Astrocyte (in vitro differentiated cells and primary cell): ENCODE results near the gene POLR3F. TPM values are rescaled to one million over a fixed set of nuclear protein-coding genes. Genes with fewer than 3 reads are reported as not detected.

ENCODE experiments used
- DNase-seq: peaks from one replicate; pipeline ENCODE4 v3.0.0-alpha.2; 2010; ENCODE audit warnings: low read depth
- FAIRE-seq: peaks from 2 replicates; lab custom pipeline; 2011; peaks lifted over from hg19 to GRCh38; lab: Jason Lieb, UNC
- H2AFZ ChIP-seq: 2 replicates; pipeline ENCODE4 v1.6.0; 2012; ENCODE audit warnings: low read depth, low read length, inconsistent platforms
- H3K27ac ChIP-seq: 2 replicates; pipeline ENCODE4 v1.5.1; 2011; ENCODE audit warnings: low read depth, low read length, inconsistent platforms
- H3K27me3 ChIP-seq: 2 replicates; pipeline ENCODE4 v1.6.0; 2011; ENCODE audit warnings: low read length, inconsistent platforms; ENCODE audit not compliant: insufficient read depth
- H3K36me3 ChIP-seq: 2 replicates; pipeline ENCODE4 v1.5.1; 2011; ENCODE audit warnings: low read length, inconsistent platforms; ENCODE audit not compliant: insufficient read depth
- H3K4me1 ChIP-seq: 2 replicates; pipeline ENCODE4 v1.5.1; 2011; ENCODE audit warnings: low read length, inconsistent platforms; ENCODE audit not compliant: insufficient read depth
- H3K4me2 ChIP-seq: 2 replicates; pipeline ENCODE4 v1.6.0; 2012; ENCODE audit warnings: low read length, inconsistent platforms
- H3K4me3 ChIP-seq: 2 replicates; pipeline ENCODE4 v1.5.1; 2011; ENCODE audit warnings: low read depth, mild to moderate bottlenecking, low read length, inconsistent platforms; ENCODE audit not compliant: insufficient read depth
- H3K79me2 ChIP-seq: 2 replicates; pipeline ENCODE4 v1.6.0; 2012; ENCODE audit warnings: mild to moderate bottlenecking, low read length, inconsistent platforms; ENCODE audit not compliant: insufficient read depth
- H3K9ac ChIP-seq: 2 replicates; pipeline ENCODE4 v1.6.0; 2012; ENCODE audit warnings: mild to moderate bottlenecking, low read length, inconsistent platforms
- H3K9me3 ChIP-seq: 2 replicates; pipeline ENCODE4 v1.5.1; 2012; ENCODE audit warnings: low read depth, mild to moderate bottlenecking, low read length, inconsistent platforms; ENCODE audit not compliant: insufficient read depth
- H4K20me1 ChIP-seq: 2 replicates; pipeline ENCODE4 v1.6.0; 2012; ENCODE audit warnings: low read length, inconsistent platforms; ENCODE audit not compliant: insufficient read depth
- H3K27ac Mint-ChIP-seq: one replicate; pipeline ENCODE4 v1.8.0; 2021; ENCODE audit warnings: mild to moderate bottlenecking, mixed read lengths; ENCODE audit not compliant: unreplicated experiment
- H3K27me3 Mint-ChIP-seq: one replicate; pipeline ENCODE4 v1.8.0; 2021; ENCODE audit warnings: low read depth, mixed read lengths; ENCODE audit not compliant: unreplicated experiment
- H3K36me3 Mint-ChIP-seq: one replicate; pipeline ENCODE4 v1.8.0; 2021; ENCODE audit warnings: low read depth, mixed read lengths; ENCODE audit not compliant: unreplicated experiment
- H3K4me1 Mint-ChIP-seq: one replicate; pipeline ENCODE4 v1.8.0; 2021; ENCODE audit warnings: low read depth, mixed read lengths; ENCODE audit not compliant: unreplicated experiment
- H3K4me3 Mint-ChIP-seq: one replicate; pipeline ENCODE4 v1.8.0; 2021; ENCODE audit warnings: mild to moderate bottlenecking, moderate library complexity, mixed read lengths; ENCODE audit not compliant: unreplicated experiment
- H3K9me3 Mint-ChIP-seq: one replicate; pipeline ENCODE4 v1.8.0; 2021; ENCODE audit warnings: mild to moderate bottlenecking, mixed read lengths; ENCODE audit not compliant: unreplicated experiment
- EZH2 ChIP-seq: IDR thresholded peaks from 2 replicates; pipeline ENCODE4 v1.6.1; 2012; ENCODE audit warnings: mild to moderate bottlenecking, low read length, inconsistent platforms; ENCODE audit not compliant: insufficient read depth
- total RNA-seq: library from RNA; stranded (reverse); gene quantifications from 2 replicates; pipeline ENCODE4 v1.2.1, GENCODE V29; 2021
- TF ChIP-seq, protein P1 (sequence below): IDR thresholded peaks from 2 replicates; pipeline ENCODE4 v1.5.1; 2011; ENCODE audit warnings: low read depth, mild to moderate bottlenecking, inconsistent platforms, low read length, moderate library complexity; ENCODE audit not compliant: insufficient read depth

Gene POLR3F
- total RNA-seq, 1 donor from 2014 or later, result 12.8 TPM

DNA sequence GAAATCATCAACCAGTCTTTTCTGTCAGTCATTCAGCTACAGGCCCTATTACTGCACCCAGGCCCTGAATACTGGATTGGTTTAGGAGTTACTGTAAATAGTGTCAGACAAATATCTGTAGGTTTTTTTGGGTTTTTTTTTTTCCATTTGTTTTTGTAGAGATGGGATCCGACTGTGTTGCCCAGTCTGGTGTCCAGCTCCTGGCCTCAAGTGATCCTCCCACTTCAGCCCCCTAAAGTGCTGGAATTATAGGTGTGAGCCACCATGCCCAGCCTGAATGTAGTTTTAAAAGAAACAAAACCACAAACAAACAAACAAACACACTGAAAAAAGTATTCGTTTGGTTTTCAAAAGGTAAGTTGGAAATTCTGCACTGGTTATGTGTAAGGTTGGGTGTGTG lies 40.0 kb upstream of the POLR3F start:
- Mint-ChIP-seq H3K27me3 (no peaks in the 10 kb centered on the region), H3K27ac (no peak overlapping the region), H3K4me3 (no peak overlapping the region), H3K4me1 (no peaks in the 10 kb centered on the region), H3K36me3 (no peaks in the 10 kb centered on the region), H3K9me3 (no peaks in the 10 kb centered on the region)
- no peak overlapping the region for H2AFZ ChIP-seq
- H3K36me3 ChIP-seq, result peaks cover 2% of the 10 kb centered on the region
- no peak for FAIRE-seq
- H3K4me3 ChIP-seq, result no peak overlapping the region
- no peaks in the 10 kb centered on the region for H3K79me2 ChIP-seq
- H3K4me1 ChIP-seq, result no peaks in the 10 kb centered on the region
- no peak for TF ChIP-seq EZH2
- TF ChIP-seq, protein P1, sequence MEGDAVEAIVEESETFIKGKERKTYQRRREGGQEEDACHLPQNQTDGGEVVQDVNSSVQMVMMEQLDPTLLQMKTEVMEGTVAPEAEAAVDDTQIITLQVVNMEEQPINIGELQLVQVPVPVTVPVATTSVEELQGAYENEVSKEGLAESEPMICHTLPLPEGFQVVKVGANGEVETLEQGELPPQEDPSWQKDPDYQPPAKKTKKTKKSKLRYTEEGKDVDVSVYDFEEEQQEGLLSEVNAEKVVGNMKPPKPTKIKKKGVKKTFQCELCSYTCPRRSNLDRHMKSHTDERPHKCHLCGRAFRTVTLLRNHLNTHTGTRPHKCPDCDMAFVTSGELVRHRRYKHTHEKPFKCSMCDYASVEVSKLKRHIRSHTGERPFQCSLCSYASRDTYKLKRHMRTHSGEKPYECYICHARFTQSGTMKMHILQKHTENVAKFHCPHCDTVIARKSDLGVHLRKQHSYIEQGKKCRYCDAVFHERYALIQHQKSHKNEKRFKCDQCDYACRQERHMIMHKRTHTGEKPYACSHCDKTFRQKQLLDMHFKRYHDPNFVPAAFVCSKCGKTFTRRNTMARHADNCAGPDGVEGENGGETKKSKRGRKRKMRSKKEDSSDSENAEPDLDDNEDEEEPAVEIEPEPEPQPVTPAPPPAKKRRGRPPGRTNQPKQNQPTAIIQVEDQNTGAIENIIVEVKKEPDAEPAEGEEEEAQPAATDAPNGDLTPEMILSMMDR, result no peak
- H3K9ac ChIP-seq, result no peak overlapping the region
- no peaks in the 10 kb centered on the region for H3K9me3 ChIP-seq
- H3K4me2 ChIP-seq, result no peak overlapping the region
- no peak overlapping the region for H3K27ac ChIP-seq
- no peak for DNase-seq
- H4K20me1 ChIP-seq, result no peaks in the 10 kb centered on the region
- no peaks in the 10 kb centered on the region for H3K27me3 ChIP-seq

DNA sequence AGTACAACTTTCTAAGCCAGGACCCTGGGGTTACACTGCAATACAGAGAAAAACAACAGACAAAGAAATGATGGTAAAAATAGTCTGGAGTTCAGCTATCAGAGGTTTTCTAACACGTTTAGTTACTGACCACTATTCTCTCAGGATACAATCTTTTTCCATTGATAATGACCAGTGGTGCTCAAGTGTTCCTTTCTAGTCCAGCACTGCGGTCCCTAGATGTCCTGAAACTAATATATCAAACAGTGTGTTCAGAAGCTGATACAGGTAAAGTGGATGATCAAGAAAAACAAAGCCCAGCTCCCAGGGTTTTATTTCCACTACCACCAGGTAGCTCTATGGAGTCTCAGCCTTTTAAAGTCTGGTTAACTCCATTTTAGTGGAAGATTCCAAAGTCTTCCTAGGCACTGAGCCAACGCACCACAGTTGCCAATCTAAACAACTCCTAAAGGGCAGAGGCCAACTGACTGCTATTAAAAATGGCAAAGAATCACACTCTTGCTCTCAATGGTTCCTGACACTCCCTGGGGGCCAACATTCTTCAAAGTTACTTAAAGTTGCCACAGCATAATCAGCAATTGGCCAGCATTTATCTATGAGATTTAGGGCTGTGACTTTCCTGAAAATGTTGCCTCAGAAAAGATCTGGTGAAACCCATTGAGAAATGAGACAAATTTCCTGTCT lies 38.6 kb upstream of the POLR3F start:
- no peaks in the 10 kb centered on the region for H3K79me2 ChIP-seq
- TF ChIP-seq EZH2, result no peak
- TF ChIP-seq, protein P1, result no peak
- H3K9me3 Mint-ChIP-seq, result no peaks in the 10 kb centered on the region
- no peak overlapping the region for H3K27ac ChIP-seq
- FAIRE-seq, result no peak
- no peaks in the 10 kb centered on the region for H3K4me1 ChIP-seq
- H3K27ac Mint-ChIP-seq, result no peak overlapping the region
- peaks cover 2% of the 10 kb centered on the region for H3K36me3 ChIP-seq
- H3K4me1 Mint-ChIP-seq, result no peaks in the 10 kb centered on the region
- no peak overlapping the region for H3K4me3 ChIP-seq
- H3K4me3 Mint-ChIP-seq, result no peak overlapping the region
- H4K20me1 ChIP-seq, result no peaks in the 10 kb centered on the region
- no peaks in the 10 kb centered on the region for H3K9me3 ChIP-seq
- H3K36me3 Mint-ChIP-seq, result no peaks in the 10 kb centered on the region
- no peak overlapping the region for H3K9ac ChIP-seq
- no peak overlapping the region for H3K4me2 ChIP-seq
- no peak overlapping the region for H2AFZ ChIP-seq
- no peaks in the 10 kb centered on the region for H3K27me3 Mint-ChIP-seq
- H3K27me3 ChIP-seq, result no peaks in the 10 kb centered on the region
- DNase-seq, result no peak

DNA sequence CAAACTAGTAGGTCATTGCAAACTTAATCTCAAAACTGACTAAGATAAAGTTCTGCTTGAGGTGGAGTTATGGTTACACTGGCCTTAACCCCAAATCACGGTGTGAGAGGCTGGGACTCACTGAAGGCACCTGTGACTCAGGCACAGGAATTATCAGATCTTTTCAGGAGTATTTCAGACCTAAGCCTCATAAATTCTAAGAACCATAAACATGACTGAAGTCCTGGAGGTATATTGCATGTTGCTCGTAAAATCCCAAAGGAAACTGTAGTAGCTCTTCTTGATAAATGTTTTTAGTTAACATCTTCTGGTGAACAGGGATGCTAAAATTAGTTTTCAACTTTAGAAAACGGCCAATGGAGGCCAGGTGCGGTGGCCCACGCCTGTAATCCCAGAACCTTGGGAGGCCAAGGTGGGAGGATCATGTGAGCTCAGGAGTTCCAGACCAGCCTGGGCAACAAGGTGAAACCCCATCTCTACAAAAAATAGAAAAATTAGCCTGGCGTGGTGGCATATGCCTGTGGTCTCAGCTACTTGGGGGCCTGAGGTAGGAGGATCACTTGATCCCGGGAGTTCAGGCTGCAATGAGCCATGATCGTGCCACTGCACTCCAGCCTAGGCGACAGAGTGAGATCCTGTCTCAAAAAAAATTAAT lies 36.9 kb upstream of the POLR3F start:
- Histone ChIP-seq H3K4me1 (no peaks in the 10 kb centered on the region), H3K36me3 (peaks cover 2% of the 10 kb centered on the region), H3K79me2 (no peaks in the 10 kb centered on the region), H3K27me3 (no peaks in the 10 kb centered on the region), H2AFZ (no peak overlapping the region), H3K27ac (no peak overlapping the region), H3K9ac (no peak overlapping the region), H3K4me3 (no peak overlapping the region), H3K9me3 (no peaks in the 10 kb centered on the region), H3K4me2 (no peak overlapping the region), H4K20me1 (no peaks in the 10 kb centered on the region)
- Mint-ChIP-seq H3K27ac (no peak overlapping the region), H3K9me3 (no peaks in the 10 kb centered on the region), H3K4me1 (no peaks in the 10 kb centered on the region), H3K36me3 (no peaks in the 10 kb centered on the region), H3K27me3 (no peaks in the 10 kb centered on the region), H3K4me3 (no peak overlapping the region)
- DNase-seq, result no peak
- no peak for FAIRE-seq
- TF ChIP-seq, protein P1, result no peak
- no peak for TF ChIP-seq EZH2
